ENCODE results near the gene PEAK1.
"Not testable (repeated sequence)": the region's sequence is repeated elsewhere in the genome, so short reads cannot be mapped to it uniquely, and the experiment has no call there.

PEAK1 gene

DNA sequence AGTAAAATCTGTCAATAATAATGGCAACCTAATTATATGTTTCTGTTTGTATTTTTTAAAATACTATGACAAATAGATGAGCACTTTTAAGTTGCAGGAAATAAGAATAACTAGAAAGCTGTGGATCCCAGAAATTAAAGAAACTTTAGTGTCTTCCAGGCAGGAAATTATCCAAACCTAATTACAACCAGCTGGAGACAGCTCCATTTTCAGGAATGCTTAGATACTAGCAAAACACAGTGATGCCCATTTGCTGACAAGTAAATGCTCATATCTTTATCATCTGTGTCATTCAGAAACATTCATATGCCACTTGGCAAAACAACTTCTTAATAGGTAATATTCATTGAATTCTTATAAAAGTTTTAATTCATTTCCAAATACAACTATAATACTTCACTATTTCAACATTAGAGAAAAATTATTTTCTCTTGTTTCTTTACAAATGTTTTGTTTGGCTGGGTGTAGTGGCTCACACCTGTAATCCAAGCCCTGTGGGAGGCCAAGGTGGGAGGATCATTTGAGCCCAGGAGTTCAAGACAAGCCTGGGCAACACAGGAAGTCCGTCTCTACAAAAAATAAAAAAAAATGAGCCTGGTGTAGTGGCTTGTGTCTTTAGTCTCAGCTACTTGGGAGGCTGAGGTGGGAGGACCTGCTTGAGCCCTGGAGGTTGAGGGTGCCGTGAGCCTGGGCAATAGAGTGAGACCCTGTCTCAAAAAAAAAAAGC, 179.9 kb downstream of the PEAK1 start:
- in situ Hi-C loops (cut with MboI; ENCODE audit: low sequenced_read_pairs): no loop called here

DNA sequence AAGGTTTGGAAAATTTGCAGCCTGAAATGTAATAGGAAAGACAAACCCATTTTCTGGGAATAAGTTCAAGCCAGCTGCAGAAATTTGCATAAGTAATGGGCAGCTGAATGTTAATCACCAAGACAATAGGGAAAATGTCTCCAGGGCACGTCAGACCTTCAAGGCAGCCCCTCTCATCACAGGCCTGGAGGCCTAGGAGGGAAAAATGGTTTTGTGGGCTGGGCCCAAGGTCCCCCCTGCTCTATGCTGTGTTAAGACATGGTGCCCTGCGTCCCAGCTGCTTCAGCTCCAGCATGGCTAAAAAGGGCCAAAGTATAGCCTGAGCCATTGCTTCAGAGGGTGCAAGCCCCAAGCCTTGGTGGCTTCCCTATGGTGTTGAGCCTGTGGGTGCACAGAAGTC, 184.3 kb downstream of the PEAK1 start:
- in situ Hi-C loops (cut with MboI; ENCODE audit: low sequenced_read_pairs): no loop called here

DNA sequence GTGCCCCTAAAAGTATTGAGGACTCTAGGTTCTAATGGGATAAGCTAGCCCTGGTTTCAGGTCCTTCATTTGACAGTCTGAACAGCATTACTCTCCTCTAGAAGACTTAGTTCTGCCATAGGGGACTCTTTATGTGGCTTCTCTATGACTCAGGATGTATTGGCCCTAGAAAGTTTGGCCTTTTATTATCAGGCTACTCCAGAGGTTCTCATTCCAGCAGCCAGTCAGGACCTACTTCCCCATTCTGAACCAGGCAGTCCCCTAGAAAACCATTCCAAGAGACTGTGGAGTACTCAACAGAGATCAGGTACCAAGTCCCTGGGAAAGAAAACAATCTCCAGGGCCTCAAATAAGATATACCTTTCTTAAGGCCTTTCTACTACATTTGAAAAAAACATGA, 191.1 kb downstream of the PEAK1 start:
- in situ Hi-C loops (cut with MboI; ENCODE audit: low sequenced_read_pairs): no loop called here

DNA sequence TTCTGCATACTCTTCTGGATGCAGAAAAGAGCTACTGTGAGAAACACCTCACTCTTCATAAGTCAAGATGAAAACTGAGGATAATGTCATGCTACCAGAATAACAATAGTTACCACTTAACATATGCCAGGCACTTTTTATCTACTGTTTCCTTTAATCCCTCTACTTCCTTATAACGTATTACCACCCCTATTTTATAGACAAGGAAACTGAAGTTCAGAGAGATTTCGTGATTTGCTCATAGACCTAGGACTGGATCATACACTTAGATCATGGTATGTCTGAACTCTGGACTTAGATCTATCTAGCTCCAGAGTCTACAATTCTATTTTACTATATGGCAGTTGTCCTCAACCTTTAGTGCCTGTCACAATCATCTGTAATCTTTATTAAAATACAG, 193.3 kb downstream of the PEAK1 start:
- in situ Hi-C loops (cut with MboI; ENCODE audit: low sequenced_read_pairs): no loop called here

DNA sequence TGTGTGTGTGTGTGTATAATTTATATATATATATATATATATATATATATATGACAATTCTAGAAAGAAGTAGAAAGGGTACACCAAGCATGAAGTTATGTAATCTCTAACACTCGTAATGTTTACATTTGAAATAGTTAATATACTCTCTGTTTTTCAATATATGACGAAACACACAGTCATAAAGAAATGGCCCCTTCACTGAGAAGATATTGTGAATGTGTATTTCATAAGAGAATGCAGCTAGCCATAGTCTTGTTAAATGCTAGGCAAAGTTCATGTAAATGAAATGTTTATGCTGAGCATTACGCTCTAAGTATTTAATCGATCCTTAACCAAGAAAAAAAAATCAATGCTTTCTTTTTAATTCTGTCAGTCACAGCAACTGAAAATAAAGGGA, 194.3 kb downstream of the PEAK1 start:
- in situ Hi-C loops (cut with MboI; ENCODE audit: low sequenced_read_pairs): no loop called here

DNA sequence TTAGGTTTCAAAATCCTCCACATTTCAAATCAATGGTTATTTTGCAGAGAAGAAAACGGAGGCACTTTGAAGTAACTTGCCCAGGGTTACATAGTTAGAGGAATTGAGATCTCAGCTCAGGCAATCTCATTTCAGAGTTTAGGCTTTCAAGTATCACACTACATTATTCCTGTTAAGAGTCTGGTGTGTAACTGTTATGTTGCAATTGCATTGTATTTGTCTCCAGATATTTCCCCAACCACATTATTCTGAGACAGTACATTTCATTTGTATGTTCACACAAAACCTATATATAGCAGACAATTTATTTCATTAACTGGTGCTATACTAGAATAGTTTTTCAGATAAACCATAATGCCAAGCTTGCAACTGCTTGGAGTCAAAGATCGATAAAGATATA, 194.8 kb downstream of the PEAK1 start:
- in situ Hi-C loops (cut with MboI; ENCODE audit: low sequenced_read_pairs): no loop called here

DNA sequence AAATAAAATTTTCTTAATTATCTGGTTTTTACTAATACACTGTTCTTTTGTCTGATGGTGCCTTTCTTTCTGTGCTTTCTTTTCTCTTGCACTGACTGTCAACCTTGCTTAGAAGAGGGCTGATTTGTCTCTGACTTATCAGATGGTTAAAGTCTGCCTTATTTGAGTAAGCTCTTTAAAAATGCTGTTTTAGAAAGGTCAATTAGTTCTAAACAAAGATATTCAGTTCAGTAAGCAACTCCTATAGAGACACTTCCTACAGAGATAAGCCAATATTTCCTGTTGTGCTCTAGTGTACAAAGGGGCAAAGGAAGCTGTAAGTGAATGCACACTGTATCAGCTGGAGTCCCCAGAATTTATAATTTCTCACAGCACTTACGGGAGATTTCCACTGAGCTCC, 195.6 kb downstream of the PEAK1 start:
- in situ Hi-C loops (cut with MboI; ENCODE audit: low sequenced_read_pairs): no loop called here

DNA sequence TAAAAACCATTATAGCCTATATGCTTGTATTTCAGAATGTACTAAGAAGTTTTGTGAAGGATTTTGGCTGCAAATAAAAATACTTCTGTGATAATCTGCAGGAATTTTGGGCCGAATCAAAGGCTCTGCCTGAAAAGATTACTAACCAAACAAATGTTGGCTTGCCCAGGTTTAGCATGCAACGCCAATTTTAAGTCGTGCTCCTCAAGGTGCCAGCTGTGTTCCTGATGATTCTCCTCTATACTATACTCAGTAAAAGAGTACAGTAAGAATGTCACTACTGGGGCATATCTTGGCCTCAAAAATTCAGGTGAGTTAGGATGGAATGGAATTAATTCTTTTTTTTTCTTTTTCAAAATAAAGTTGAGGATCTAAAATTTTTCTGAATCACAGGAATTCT, 198.2 kb downstream of the PEAK1 start:
- in situ Hi-C loops (cut with MboI; ENCODE audit: low sequenced_read_pairs): no loop called here

DNA sequence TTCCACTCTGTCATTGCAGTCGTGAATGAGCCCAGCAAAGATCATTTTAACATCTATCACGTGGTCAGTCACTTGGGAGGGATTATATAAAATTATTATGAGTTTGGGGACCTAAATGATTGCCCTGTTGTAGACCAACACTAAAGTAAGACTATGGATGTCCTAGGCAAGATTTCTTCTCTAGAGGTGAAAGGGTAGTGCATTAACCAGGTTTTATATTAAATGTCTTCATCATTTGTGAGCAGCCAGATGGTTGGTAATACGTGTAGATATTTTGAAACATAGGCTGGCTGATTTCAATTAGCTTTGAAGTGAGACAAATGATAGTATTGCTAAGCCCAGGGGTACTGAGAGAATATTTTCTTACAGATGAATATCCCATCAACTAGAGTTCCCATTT, 198.7 kb downstream of the PEAK1 start:
- in situ Hi-C loops (cut with MboI; ENCODE audit: low sequenced_read_pairs): no loop called here

DNA sequence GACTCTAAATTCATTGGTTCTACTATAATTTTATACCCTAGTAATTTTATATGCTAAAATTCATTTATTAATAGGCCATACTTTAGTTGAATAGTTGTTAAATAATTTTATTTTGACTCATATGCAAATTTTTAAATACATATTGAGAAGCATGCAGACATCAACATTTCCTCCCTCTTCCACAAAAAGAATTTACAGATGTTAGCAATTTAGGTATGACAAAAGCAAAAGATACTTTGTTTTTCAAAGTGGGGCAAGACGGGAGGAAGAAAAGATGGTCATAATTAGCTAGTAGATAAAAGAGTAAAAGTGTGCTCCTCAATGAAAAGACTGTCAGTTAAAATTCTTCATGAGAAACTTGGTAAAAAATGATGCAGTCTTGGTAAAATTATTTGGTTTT, 200.1 kb downstream of the PEAK1 start:
- in situ Hi-C loops (cut with MboI; ENCODE audit: low sequenced_read_pairs): no loop called here

DNA sequence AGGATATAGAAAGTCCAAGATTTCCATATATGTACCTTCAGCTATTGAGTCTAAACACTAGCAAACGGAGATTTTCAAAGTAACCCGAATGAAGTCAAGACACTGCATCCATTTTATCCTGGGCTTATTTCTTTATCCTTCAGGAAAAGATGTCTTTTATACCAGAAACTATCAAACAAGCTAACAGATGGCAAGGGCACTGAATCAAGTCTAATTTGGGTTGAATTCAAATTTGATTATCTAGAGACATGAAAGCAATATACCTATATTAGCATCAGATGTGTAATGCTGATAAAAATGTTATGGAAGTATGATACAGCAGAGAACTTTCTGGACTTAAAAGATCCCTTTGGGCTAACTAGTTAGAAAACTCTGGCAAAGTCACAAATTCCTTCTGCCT, 210.7 kb downstream of the PEAK1 start:
- in situ Hi-C loops (cut with MboI; ENCODE audit: low sequenced_read_pairs): no loop called here

DNA sequence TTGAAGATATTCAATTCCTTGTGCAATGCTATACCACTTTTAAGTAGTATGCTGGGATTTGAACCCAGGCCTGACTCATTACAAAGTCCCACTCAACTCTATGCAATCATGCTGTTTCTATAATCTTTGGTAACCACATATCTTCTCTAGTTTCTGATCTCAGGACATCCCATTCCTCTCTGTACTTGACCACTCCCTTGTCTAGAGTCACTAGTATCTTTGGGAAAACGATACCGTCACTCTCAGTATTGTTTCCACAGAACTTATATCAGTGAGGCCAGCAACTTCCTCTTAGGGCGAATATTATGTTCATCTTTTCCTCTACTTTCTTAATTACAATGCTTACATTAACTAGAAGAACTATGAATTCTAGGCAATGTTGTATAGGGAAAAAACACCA, 211.7 kb downstream of the PEAK1 start:
- in situ Hi-C loops (cut with MboI; ENCODE audit: low sequenced_read_pairs): no loop called here

DNA sequence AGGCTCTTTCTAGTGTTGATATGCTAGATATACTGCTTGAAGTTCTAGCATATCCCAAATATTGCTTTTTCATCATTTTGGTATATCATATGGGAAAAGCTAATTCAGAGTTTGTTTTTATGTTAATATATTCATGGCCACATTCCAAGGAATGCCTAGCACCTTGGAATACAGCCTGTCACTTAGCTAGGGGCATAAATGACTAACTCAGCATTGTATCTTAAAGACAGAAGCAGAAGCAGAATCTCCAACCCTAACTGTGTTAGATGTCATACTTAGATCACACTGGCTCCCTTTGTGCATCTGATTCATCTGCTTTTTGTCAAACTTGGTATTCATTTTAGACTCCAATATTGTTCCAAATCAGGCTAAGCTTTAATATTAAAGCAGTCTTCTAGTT, 218.2 kb downstream of the PEAK1 start:
- in situ Hi-C loops (cut with MboI; ENCODE audit: low sequenced_read_pairs): no loop called here

DNA sequence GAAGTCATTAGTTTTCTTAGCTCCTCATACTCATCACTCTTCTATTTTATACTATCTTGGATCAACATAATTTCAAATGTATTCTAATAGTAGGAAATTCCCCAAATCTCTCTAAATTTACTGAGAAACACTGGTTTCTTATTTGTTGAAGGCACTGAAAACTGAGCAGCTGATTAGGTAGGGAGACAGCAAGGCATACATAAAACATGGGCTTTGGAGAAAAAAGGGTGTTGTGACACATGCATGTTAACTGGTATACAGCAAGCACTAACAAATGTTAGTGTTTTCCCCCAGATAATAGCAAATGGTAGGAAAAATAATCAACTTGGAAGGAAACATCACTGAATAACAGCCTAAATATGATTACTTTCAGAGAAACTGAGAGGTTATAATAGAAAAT, 223.5 kb downstream of the PEAK1 start:
- in situ Hi-C loops (cut with MboI; ENCODE audit: low sequenced_read_pairs): no loop called here

DNA sequence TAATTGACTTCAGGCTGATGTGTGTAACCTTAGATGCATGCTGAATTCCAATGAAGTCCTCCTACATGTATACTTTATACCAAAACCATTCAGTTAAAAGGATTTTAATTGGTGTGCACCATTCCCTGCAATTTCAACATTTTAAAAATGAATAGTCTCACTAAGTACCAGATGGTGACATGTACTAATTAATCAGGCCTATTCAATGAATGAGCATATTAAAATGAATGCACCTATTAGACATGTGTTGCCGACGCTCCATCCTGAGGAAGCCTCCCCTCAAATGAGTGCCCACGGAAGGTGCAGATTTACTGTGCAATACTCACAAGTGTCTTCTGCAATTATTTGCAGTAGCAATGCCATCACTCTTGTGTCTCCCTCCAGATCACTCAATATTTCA, 224.3 kb downstream of the PEAK1 start:
- in situ Hi-C loops (cut with MboI; ENCODE audit: low sequenced_read_pairs): no loop called here

DNA sequence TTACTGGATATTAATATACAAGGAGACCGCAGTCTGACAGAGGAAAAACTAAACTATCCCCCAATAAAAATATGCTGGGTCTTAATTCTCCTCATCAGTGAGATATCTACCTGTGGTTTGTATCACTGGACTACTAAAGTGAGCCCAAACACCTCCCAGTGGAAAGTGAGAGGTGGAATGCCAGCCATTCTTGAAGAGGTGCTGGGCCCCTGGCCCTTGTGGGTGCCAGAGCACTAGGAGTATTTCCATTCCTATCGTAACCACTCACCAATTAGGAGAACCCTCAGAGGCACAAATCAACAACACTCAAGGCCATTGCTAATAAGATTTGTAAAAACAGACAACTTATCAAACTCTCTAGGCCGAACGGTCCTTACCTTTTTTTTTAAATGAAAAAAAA, 227.5 kb downstream of the PEAK1 start:
- in situ Hi-C loops (cut with MboI; ENCODE audit: low sequenced_read_pairs): no loop called here

DNA sequence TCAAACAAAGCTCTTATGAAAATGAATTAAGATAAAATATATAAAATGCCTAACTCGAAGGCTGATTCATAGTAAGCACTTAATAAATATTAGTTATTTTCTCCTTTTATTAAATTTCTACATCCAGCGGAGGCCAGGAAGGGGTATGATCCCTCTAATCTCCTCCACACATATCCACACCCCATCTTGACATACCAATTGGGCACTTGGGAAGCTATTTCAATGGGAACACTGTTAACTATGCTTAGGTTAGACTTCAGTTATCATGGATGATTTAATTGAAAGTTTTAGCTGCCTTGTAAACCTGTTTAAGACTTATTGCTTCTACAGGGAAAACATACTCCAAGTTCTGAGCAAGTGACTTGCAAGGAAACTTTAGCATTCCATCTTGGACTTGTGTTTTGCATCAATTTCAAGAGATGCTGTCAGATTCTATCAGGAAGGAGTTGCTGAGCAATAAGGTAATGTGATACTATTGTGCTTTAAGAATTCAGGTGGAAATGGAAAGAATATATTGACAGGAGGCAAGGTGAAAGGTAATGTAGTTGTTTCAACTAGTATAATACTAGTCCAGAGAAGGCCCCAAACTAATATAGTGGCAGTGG, 228.6 kb downstream of the PEAK1 start:
- in situ Hi-C loops (cut with MboI; ENCODE audit: low sequenced_read_pairs): no loop called here

DNA sequence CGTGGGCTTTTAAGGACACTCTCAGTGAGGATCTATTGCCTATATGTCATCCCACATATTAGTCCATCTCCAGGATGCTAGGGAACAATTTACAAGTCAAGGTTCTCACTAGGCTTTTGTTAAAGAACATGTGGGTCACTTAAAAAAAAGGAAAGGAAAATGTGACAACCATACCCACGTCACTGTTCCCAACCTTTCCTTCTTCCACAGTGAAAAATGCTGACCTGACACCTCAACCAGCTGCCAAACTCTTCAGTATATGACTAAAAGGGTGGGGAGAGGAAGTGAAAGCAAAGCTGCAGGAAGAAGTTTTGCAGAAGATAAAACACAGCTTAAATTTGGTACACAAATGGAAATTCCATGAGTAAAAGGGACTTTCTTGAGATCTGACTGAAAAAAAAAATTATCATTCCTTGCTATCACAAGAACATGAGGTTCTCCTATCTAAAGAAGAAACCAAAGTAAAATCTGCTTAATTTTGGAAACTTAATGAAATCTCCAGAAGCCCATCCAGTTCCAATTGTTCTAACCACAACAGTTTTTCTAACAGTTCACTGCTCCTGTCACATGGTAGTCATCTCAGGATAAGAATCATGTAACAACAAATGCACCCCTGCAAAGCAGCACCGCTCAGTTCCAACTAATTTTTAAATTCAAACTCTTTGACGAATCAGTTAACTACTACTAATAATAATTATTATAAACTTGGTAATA, 232.0 kb downstream of the PEAK1 start:
- in situ Hi-C loops (cut with MboI; ENCODE audit: low sequenced_read_pairs): no loop called here

DNA sequence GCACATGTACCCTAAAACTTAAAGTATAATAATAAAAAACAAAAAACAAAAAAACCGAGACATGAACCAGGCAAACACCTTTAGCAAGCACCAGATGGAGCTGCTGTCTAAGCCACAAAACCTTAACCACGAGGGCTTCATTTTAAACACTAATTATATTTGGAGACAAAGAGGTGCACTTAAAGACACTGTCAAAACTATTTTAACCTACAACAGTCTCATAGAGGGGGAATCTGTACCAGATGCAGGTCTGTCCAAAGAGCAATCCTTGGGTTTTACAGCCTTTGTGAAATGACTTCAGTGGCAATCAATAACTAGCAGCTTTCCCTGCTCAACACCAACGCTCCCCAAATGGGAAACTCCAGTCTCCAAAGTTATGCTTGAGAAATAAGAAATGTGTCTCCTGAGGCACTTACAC, 233.3 kb downstream of the PEAK1 start:
- in situ Hi-C loops (cut with MboI; ENCODE audit: low sequenced_read_pairs): no loop called here

DNA sequence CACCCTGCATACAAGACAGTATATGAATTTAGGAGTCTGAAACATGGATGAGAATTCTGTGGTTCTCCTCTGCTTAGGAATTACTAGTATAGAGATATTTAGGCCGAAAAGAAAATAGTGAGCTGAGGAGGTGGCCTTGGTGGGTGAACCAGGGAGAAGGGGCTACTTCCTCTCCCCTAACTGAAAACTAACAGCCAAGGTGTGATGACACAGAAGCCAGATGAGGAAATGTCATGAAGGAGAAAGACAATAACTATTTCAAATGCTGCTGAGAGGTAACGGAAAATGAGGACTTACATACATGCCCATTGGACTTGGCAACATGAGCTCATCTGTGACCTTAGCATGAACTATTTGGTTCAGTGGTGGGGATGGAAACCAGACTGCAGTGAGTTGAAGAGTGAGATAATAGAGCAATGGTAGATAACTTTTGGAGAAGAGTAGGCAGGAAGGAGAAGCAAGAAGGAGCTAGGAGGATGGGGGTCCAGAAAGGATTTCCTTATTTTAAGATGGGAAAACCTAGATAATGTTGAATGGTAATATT, 234.6 kb downstream of the PEAK1 start:
- in situ Hi-C loops (cut with MboI; ENCODE audit: low sequenced_read_pairs): no loop called here

DNA sequence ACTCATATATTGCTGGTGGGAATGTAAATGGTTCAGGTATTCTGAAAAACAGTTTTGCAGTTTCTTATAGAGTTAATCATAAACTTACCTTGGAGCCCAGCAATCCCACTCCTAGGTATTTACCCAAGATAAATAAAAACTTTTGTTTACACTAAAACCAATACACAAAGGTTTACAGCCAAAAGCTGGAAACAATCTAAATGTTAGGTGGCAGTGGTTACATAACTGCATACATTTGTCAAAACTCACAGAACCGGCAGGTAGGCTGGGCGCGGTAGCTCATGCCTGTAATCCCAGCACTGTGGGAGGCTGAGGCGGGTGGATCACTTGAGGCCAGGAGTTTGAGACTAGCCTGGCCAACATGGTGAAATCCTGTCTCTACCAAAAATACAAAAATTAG, 235.6 kb downstream of the PEAK1 start:
- in situ Hi-C loops (cut with MboI; ENCODE audit: low sequenced_read_pairs): not testable (repeated sequence)

DNA sequence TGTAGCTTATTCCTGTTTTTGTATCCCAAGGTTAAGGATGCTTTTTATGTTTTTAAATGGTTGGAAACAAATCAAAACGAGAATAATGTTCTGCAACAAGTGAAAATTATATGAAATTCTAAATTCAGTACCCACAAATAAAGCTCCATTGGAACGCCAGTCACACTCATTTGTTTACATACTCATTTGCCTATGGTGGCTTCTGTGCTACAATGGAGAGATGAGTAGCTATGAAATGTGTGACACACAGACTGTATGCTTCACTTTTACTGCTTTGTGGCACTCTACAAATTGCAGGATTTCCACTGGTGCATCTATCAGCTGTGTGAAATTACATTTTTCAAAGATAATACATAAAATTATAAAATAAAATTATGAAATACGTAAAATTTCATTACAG, 236.8 kb downstream of the PEAK1 start:
- in situ Hi-C loops (cut with MboI; ENCODE audit: low sequenced_read_pairs): no loop called here
